ENCODE data around the gene ARMC9. TPM values are rescaled to one million over a fixed set of nuclear protein-coding genes. Genes with fewer than 3 reads are reported as not detected.

The ARMC9 gene
- total and polyA plus RNA-seq, 2 donors from 2014 or later, result 7.3 to 18.2 TPM

- Histone ChIP-seq H3K9ac (ENCODE audit: low read length in 3 of 3) (no peak overlapping the region), H3K9me3 (ENCODE audit: control insufficient read depth in 2 of 3, insufficient read depth in 1 of 3, low read length in 3 of 3) (no peaks in the 10 kb centered on the region), H3K27ac (ENCODE audit: low read depth in 2 of 2, low read length in 2 of 2) (no peak overlapping the region), H3K36me3 (ENCODE audit: control insufficient read depth in 2 of 3, insufficient read depth in 3 of 3, low read length in 3 of 3) (peaks cover 0 to 2% (median 2%) of the 10 kb centered on the region in 3 donors), H3K4me3 (ENCODE audit: low read length in 3 of 3) (no peak overlapping the region), H3K4me1 (ENCODE audit: control insufficient read depth in 2 of 3, insufficient read depth in 2 of 3, low read depth in 1 of 3, low read length in 3 of 3) (no peaks in the 10 kb centered on the region), H3K27me3 (ENCODE audit: control insufficient read depth, insufficient read depth, low read length) (no peaks in the 10 kb centered on the region)
- intact Hi-C loops (cut with DNase I), result no loop called here
- FAIRE-seq (no peak), DNase-seq (no peak)
- no peak for TF ChIP-seq CTCF (IDR thresholded peaks at IDR 0.05; ENCODE audit: borderline replicate concordance, extremely low read depth, insufficient read depth)
These were observed 59.3 kb downstream of the ARMC9 start for GRCh38 chr2:231257763-231258162.

- Histone ChIP-seq H3K27me3 (ENCODE audit: control insufficient read depth, insufficient read depth, low read length) (no peaks in the 10 kb centered on the region), H3K4me3 (ENCODE audit: low read length in 3 of 3) (no peak overlapping the region), H3K27ac (ENCODE audit: low read depth in 2 of 2, low read length in 2 of 2) (no peak overlapping the region), H3K9ac (ENCODE audit: low read length in 3 of 3) (no peak overlapping the region), H3K4me1 (ENCODE audit: control insufficient read depth in 2 of 3, insufficient read depth in 2 of 3, low read depth in 1 of 3, low read length in 3 of 3) (no peaks in the 10 kb centered on the region), H3K9me3 (ENCODE audit: control insufficient read depth in 2 of 3, insufficient read depth in 1 of 3, low read length in 3 of 3) (no peaks in the 10 kb centered on the region), H3K36me3 (ENCODE audit: control insufficient read depth in 2 of 3, insufficient read depth in 3 of 3, low read length in 3 of 3) (peaks cover 0 to 7% (median 2%) of the 10 kb centered on the region in 3 donors)
- FAIRE-seq (no peak), DNase-seq (no peak)
- intact Hi-C loops (cut with DNase I), result no loop called here
- no peak for TF ChIP-seq CTCF (IDR thresholded peaks at IDR 0.05; ENCODE audit: borderline replicate concordance, extremely low read depth, insufficient read depth)
These were observed 60.3 kb downstream of the ARMC9 start for GRCh38 chr2:231258701-231259100.

GRCh38 chr2:231259104-231259503 is 60.7 kb downstream of the ARMC9 start:
- Histone ChIP-seq H3K9ac (ENCODE audit: low read length in 3 of 3) (no peak overlapping the region), H3K9me3 (ENCODE audit: control insufficient read depth in 2 of 3, insufficient read depth in 1 of 3, low read length in 3 of 3) (no peaks in the 10 kb centered on the region), H3K36me3 (ENCODE audit: control insufficient read depth in 2 of 3, insufficient read depth in 3 of 3, low read length in 3 of 3) (peaks cover 0 to 7% (median 2%) of the 10 kb centered on the region in 3 donors), H3K4me3 (ENCODE audit: low read length in 3 of 3) (no peak overlapping the region), H3K27me3 (ENCODE audit: control insufficient read depth, insufficient read depth, low read length) (no peaks in the 10 kb centered on the region), H3K4me1 (ENCODE audit: control insufficient read depth in 2 of 3, insufficient read depth in 2 of 3, low read depth in 1 of 3, low read length in 3 of 3) (no peaks in the 10 kb centered on the region), H3K27ac (ENCODE audit: low read depth in 2 of 2, low read length in 2 of 2) (no peak overlapping the region)
- intact Hi-C loops (cut with DNase I), result no loop called here
- FAIRE-seq (no peak), DNase-seq (no peak)
- TF ChIP-seq CTCF (IDR thresholded peaks at IDR 0.05; ENCODE audit: borderline replicate concordance, extremely low read depth, insufficient read depth), result no peak
